ENCODE data around the gene STRN.
"Not testable (repeated sequence)": the region's sequence is repeated elsewhere in the genome, so short reads cannot be mapped to it uniquely, and the experiment has no call there.

Gene STRN

DNA sequence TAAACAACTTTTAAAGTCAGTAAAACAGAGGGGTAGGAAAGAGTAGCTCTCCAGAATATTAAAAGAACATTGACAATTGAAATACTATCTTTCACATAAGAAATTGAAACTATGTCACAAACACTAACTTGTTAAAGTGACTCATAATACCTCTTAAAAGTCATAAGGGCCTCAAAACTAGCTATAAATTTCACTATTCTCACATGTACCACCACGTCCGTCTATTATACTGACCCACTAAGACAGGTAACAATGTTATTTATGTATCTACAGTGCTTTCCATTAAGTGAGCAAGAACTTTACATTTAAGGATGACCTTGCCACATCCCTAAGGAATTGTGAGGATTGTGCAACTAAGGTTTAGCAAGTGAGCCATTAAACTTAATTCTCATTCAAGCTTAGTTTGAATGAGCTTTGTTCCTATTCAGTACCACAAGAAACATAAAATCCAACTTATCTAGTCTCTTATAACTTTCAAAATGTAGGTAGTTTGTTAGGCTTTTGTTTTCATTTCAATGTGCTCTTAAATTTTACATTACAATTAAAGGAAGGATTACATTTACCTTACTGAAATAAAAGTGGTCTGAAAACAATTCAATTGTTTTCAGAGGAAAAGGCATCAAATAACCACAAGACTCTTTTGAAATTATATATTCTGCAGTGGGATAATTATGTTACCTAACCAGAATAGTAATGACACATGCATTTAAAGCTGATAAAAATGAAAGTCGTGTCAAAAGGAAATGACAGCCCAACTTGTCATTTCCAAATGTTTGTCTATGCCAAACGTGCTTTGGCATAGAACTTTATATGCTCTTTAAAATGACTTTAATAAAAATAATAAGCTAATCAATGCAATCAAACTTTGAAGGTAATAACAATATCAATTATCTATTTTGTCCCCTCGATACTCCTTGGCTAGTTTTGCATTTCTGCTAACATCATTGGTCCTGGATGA is 39.9 kb downstream of the STRN start:
- H3K4me1 ChIP-seq (ENCODE audit: control insufficient read depth, insufficient read depth, low read length); H3K9me3 ChIP-seq (ENCODE audit: control insufficient read depth, insufficient read depth, low read length); H3K36me3 ChIP-seq (ENCODE audit: control insufficient read depth, insufficient read depth, low read length); H3K27me3 ChIP-seq (ENCODE audit: control insufficient read depth, insufficient read depth, low read length); H3K4me3 ChIP-seq (ENCODE audit: low read depth, low read length); H3K9ac ChIP-seq (ENCODE audit: low read depth, low read length): not testable (repeated sequence)

DNA sequence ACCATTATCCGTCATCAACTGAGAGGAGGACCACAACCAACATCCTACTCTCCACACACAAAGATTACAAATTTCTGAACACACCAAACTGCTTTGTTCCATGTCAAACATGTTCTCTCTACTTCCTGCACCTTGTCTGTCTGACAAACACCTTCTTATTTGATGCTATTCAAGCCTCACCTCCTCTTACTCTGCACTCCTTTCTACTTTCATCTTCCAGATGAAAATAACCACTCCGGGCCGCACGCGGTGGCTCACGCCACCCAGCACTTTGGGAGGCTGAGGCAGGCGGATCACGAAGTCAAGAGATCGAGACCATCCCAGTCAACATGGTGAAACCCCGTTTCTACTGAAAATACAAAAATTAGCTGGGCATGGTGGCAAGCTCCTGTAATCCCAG is 43.7 kb downstream of the STRN start:
- not testable (repeated sequence) for H3K27me3 ChIP-seq (ENCODE audit: control insufficient read depth, insufficient read depth, low read length); H3K9me3 ChIP-seq (ENCODE audit: control insufficient read depth, insufficient read depth, low read length); H3K4me3 ChIP-seq (ENCODE audit: low read depth, low read length); H3K9ac ChIP-seq (ENCODE audit: low read depth, low read length); H3K36me3 ChIP-seq (ENCODE audit: control insufficient read depth, insufficient read depth, low read length)
- peaks cover 15% of the 10 kb centered on the region for H3K4me1 ChIP-seq (ENCODE audit: control insufficient read depth, insufficient read depth, low read length)

DNA sequence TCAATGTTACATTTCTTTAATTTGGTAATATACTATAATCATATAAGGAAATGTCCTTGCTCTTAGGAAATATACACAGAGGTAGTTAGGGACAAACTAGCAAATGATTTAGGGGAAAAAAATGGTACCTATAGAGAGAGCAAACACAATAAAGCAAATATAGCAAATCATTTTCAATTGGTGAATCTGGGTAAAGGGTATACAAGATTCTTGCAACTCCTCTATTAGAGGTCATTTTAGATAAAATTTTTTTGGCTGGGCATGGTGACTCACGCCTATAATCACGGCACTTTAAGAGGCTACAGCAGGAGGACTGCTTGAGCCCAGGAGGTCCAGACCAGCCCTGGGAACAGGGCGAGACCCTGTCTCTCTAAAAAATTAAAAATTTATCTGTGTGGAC is 44.4 kb downstream of the STRN start:
- Histone ChIP-seq H3K4me3 (ENCODE audit: low read depth, low read length) (no peak overlapping the region), H3K36me3 (ENCODE audit: control insufficient read depth, insufficient read depth, low read length) (no peaks in the 10 kb centered on the region), H3K9me3 (ENCODE audit: control insufficient read depth, insufficient read depth, low read length) (no peaks in the 10 kb centered on the region), H3K27me3 (ENCODE audit: control insufficient read depth, insufficient read depth, low read length) (no peaks in the 10 kb centered on the region), H3K9ac (ENCODE audit: low read depth, low read length) (no peak overlapping the region), H3K4me1 (ENCODE audit: control insufficient read depth, insufficient read depth, low read length) (peaks cover 15% of the 10 kb centered on the region)

DNA sequence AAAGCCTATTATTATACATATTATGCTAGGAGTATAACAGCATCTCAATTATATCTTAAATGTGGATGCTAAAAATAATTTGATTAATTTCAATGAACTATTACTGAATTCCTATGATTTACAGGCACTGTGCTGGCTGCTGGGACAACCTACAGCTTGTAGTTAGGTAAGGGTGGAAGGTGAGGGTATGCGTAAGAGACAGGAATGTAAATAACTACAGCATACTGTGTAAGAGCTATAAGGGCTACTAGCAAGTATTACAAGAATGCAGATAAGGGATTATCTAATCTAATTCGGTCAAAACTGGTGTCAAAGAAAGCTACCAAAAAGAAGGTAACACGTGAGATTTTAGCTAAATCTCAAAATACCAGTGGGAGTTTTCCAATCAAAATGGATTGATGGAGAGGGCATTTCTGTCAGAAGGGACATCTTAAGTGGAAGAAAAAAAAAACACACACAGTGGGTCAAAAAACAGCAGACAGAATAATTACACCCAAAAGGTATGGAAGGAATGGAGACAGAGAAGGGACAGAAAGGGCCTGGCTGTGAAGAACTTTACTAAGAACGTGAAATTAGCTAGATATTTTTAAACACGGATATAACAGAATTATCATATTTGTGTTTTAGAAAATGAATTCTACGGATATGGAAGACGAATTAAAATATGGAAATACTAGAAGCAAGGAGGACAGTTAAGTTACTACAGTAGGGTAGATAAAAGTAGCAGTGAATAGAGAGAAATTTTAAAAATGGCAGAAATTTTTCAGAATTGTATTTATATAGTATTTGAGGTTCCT is 47.1 kb downstream of the STRN start:
- Histone ChIP-seq H3K9ac (ENCODE audit: low read depth, low read length) (no peak overlapping the region), H3K27me3 (ENCODE audit: control insufficient read depth, insufficient read depth, low read length) (no peaks in the 10 kb centered on the region), H3K4me1 (ENCODE audit: control insufficient read depth, insufficient read depth, low read length) (peaks cover 7% of the 10 kb centered on the region), H3K36me3 (ENCODE audit: control insufficient read depth, insufficient read depth, low read length) (no peaks in the 10 kb centered on the region), H3K9me3 (ENCODE audit: control insufficient read depth, insufficient read depth, low read length) (no peaks in the 10 kb centered on the region), H3K4me3 (ENCODE audit: low read depth, low read length) (no peak overlapping the region)

DNA sequence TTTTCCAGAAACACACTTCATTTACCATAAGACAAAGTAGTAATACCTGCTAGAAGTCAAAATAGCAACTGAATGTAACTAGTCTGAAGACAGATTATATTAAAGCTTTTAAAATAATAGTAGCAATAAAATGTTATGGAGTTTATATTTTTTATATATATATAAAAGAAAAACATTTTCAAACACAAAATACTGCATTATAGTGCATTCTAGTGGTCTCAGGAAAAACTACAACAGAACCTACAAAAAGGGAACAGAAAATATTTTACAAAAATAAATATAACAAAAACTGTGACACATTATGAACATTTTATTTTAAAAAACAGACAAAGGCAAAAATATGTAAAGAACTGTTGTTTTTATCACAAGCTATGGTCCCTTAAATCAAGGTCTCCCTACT is 48.0 kb downstream of the STRN start:
- Histone ChIP-seq H3K4me3 (ENCODE audit: low read depth, low read length) (no peak overlapping the region), H3K9ac (ENCODE audit: low read depth, low read length) (no peak overlapping the region), H3K36me3 (ENCODE audit: control insufficient read depth, insufficient read depth, low read length) (no peaks in the 10 kb centered on the region), H3K4me1 (ENCODE audit: control insufficient read depth, insufficient read depth, low read length) (peaks cover 7% of the 10 kb centered on the region), H3K9me3 (ENCODE audit: control insufficient read depth, insufficient read depth, low read length) (no peaks in the 10 kb centered on the region), H3K27me3 (ENCODE audit: control insufficient read depth, insufficient read depth, low read length) (no peaks in the 10 kb centered on the region)

DNA sequence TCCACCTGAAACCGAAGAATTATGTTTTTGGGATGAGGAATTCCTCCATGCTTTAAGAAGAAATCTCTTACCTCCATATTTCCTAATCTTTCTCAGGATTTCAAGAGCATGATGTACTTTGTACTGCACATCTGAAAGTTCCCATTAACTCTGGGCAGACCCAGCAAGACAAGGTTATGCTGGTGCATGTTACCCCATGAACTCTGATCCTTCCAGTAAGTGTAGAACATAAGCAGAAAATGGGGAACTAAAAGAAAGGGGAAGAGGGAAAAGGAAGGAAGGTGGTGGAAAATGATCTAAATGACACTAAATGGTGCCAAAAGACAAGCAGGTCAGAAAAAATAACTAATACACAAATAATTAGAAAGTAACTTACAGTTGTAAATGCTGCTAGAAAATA is 50.7 kb downstream of the STRN start:
- no peaks in the 10 kb centered on the region for H3K27me3 ChIP-seq (ENCODE audit: control insufficient read depth, insufficient read depth, low read length)
- H3K9ac ChIP-seq (ENCODE audit: low read depth, low read length): no peak overlapping the region
- H3K4me3 ChIP-seq (ENCODE audit: low read depth, low read length): no peak overlapping the region
- H3K4me1 ChIP-seq (ENCODE audit: control insufficient read depth, insufficient read depth, low read length): peaks cover 7% of the 10 kb centered on the region
- no peaks in the 10 kb centered on the region for H3K36me3 ChIP-seq (ENCODE audit: control insufficient read depth, insufficient read depth, low read length)
- no peaks in the 10 kb centered on the region for H3K9me3 ChIP-seq (ENCODE audit: control insufficient read depth, insufficient read depth, low read length)

DNA sequence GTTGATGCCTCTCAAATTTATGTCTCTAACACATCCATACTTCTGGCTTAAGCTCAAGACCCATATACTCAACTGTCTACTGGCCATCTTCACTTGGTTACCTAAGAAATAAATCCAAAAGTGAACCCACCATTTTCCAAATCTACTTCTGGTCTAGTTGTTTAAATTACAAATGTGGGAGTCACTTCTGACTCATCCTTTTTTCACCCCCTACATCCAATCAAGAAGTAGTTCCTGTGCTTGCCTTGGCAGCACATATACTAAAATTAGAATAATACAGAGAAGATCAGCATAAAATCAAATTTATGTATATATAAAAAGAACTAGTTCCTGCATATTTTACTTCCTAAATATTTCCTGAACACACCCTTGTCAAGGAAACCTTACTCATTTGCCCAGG is 53.6 kb downstream of the STRN start:
- no peaks in the 10 kb centered on the region for H3K27me3 ChIP-seq (ENCODE audit: control insufficient read depth, insufficient read depth, low read length)
- no peak overlapping the region for H3K9ac ChIP-seq (ENCODE audit: low read depth, low read length)
- H3K9me3 ChIP-seq (ENCODE audit: control insufficient read depth, insufficient read depth, low read length): no peaks in the 10 kb centered on the region
- H3K4me1 ChIP-seq (ENCODE audit: control insufficient read depth, insufficient read depth, low read length): no peaks in the 10 kb centered on the region
- H3K36me3 ChIP-seq (ENCODE audit: control insufficient read depth, insufficient read depth, low read length): no peaks in the 10 kb centered on the region
- no peak overlapping the region for H3K4me3 ChIP-seq (ENCODE audit: low read depth, low read length)

DNA sequence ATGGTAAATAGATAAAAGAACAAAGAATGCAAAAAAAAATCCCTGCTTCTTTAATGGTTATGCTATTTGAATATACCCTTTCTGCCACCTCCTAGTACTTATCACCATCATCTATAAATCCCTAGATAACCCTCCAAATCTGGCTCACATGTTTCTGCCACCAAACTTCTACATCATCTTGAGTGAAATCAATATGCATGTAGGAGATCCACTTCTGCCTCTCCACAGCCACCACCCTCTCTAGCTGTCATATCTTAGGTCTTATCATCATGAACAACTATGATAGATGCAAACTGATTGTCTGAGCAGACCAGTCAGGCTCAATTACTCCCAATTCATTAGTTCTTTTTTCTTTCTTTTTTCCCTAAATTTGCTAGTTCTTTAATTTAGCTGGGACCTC is 55.3 kb downstream of the STRN start:
- H3K9me3 ChIP-seq (ENCODE audit: control insufficient read depth, insufficient read depth, low read length): no peaks in the 10 kb centered on the region
- no peaks in the 10 kb centered on the region for H3K36me3 ChIP-seq (ENCODE audit: control insufficient read depth, insufficient read depth, low read length)
- no peak overlapping the region for H3K4me3 ChIP-seq (ENCODE audit: low read depth, low read length)
- no peak overlapping the region for H3K9ac ChIP-seq (ENCODE audit: low read depth, low read length)
- H3K27me3 ChIP-seq (ENCODE audit: control insufficient read depth, insufficient read depth, low read length): no peaks in the 10 kb centered on the region
- no peaks in the 10 kb centered on the region for H3K4me1 ChIP-seq (ENCODE audit: control insufficient read depth, insufficient read depth, low read length)

DNA sequence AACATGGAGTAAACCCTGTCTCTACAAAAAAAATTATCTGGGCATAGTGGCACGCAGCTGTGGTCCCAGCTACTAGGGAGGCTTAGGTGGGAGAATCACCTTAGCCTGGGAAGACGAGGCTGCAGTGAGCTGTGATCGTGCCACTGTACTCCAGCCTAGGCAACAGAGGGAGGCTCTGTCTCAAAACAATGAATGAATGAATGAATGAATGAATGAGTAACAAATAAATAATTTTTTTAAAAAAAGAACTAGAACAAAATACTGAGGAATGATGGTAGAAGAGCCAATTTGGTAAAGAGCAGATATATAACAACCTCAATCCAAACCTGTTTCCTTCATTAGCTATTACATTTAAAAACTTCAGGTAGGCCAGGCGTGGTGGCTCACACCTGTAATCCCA is 60.1 kb downstream of the STRN start:
- Histone ChIP-seq H3K4me3 (ENCODE audit: low read depth, low read length) (no peak overlapping the region), H3K9me3 (ENCODE audit: control insufficient read depth, insufficient read depth, low read length) (no peaks in the 10 kb centered on the region), H3K9ac (ENCODE audit: low read depth, low read length) (no peak overlapping the region), H3K4me1 (ENCODE audit: control insufficient read depth, insufficient read depth, low read length) (no peaks in the 10 kb centered on the region), H3K36me3 (ENCODE audit: control insufficient read depth, insufficient read depth, low read length) (no peaks in the 10 kb centered on the region), H3K27me3 (ENCODE audit: control insufficient read depth, insufficient read depth, low read length) (no peaks in the 10 kb centered on the region)

DNA sequence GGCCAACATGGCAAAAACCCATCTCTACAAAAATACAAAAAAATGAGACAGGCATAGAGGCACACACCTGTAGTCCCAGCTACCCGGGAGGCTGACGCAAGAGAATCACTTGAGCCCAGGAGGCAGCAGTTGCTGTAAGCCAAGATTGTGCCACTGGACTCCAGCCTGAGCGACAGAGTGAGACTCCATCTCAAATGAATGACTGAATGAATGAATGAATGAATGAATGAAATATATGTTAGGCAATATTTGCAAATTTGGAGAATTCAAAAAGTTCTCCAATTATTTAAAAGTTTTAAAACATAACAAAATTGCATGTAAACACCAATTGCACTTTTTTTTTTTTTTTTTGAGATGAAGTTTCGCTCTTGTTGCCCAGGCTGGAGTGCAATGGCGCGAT is 61.7 kb downstream of the STRN start:
- Histone ChIP-seq H3K4me1 (ENCODE audit: control insufficient read depth, insufficient read depth, low read length) (no peaks in the 10 kb centered on the region), H3K27me3 (ENCODE audit: control insufficient read depth, insufficient read depth, low read length) (no peaks in the 10 kb centered on the region), H3K36me3 (ENCODE audit: control insufficient read depth, insufficient read depth, low read length) (no peaks in the 10 kb centered on the region), H3K9ac (ENCODE audit: low read depth, low read length) (no peak overlapping the region), H3K4me3 (ENCODE audit: low read depth, low read length) (no peak overlapping the region), H3K9me3 (ENCODE audit: control insufficient read depth, insufficient read depth, low read length) (no peaks in the 10 kb centered on the region)

DNA sequence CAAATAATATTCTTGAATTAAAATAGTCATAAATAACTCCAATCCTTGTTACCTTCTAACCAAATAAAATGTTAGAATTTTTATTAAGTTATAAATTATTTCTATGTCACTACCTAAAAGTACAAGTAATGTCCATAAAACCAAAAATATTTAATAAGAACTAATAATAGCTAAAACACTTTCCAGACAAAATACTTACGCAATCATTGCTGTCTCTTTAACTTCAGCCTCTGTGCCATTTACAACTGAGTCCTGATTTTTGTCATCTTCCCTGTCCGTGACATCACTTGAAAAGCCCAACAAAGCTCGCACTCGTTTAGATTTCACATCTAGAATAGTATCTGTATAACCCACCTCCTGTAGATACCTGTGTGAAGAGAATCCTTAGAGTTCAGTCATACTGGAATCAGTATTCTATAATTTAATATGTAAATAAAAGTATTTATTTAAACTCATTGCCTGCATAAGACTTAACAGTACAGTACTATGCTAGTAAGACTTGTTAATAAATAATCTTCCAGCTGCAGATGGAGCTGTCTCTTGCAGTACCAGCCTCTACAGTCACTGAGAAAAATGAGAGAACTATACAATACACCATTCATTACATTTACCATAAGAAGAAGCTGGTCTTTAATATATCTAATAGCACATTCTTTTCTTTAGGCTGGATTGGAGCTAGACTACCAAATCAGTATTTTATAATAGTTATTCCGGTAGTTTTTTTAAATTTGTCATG is 63.8 kb downstream of the STRN start:
- no peaks in the 10 kb centered on the region for H3K9me3 ChIP-seq (ENCODE audit: control insufficient read depth, insufficient read depth, low read length)
- no peak overlapping the region for H3K4me3 ChIP-seq (ENCODE audit: low read depth, low read length)
- H3K36me3 ChIP-seq (ENCODE audit: control insufficient read depth, insufficient read depth, low read length): no peaks in the 10 kb centered on the region
- H3K4me1 ChIP-seq (ENCODE audit: control insufficient read depth, insufficient read depth, low read length): no peaks in the 10 kb centered on the region
- no peak overlapping the region for H3K9ac ChIP-seq (ENCODE audit: low read depth, low read length)
- H3K27me3 ChIP-seq (ENCODE audit: control insufficient read depth, insufficient read depth, low read length): no peaks in the 10 kb centered on the region

All from iPS-15b (cell line).